ENCODE measurements around the gene PDPN.

PDPN gene

DNA sequence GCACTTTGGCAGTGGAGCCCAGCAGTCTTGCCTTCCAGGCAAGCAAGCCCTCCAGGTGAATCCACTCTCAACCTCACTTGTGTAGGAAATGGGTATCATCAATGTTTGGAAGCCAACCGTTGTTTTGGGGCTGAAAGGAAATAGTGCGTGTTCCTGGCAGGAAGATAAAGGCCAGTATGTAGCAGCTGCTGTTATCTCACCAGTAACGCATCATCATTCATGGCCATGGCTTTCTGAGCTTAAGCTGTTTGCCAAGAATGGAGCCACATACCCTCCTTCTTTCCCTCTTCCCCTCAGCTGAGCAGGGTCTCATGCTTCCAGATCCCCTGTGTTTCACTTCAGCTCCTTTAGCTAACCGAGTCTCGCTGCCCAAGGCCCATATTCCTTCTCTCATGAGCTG, 2.2 kb upstream of the PDPN start:
- DNase-seq = no peak

DNA sequence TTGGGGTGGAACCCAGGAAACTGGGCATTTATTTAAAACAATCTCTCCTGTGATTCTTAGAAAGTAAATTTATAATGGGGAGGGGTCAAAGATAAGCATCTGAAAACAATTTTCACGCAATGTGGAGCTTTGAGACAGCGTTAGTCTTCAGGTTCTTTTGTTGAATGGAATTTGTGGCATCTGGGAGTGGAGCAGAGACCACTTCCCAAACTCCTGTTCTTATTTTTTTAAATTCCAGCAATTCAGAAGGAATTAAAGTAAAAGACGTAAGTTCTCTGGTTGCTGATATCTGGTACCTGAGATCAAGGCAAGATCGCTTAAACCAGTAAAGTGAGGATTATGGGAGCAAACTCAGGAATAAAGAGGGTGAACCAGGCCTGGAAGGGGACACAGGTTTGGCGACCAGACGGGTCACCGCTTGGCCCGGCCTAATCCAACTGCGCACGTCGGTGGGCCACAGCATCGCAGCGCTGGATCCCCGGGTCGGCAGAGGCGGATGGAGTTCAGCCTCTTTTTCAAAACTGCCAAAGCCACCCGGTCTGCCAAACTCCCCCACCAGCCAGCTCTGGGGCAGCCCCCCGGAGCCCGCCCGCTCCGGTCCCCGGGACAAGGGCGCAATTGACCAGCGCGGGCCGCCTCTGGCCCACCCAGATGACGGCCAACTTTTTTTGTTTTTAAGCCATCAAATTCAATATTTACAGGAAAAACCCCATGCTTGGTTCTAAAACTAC, 754 bp upstream of the PDPN start:
- no peak for DNase-seq

DNA sequence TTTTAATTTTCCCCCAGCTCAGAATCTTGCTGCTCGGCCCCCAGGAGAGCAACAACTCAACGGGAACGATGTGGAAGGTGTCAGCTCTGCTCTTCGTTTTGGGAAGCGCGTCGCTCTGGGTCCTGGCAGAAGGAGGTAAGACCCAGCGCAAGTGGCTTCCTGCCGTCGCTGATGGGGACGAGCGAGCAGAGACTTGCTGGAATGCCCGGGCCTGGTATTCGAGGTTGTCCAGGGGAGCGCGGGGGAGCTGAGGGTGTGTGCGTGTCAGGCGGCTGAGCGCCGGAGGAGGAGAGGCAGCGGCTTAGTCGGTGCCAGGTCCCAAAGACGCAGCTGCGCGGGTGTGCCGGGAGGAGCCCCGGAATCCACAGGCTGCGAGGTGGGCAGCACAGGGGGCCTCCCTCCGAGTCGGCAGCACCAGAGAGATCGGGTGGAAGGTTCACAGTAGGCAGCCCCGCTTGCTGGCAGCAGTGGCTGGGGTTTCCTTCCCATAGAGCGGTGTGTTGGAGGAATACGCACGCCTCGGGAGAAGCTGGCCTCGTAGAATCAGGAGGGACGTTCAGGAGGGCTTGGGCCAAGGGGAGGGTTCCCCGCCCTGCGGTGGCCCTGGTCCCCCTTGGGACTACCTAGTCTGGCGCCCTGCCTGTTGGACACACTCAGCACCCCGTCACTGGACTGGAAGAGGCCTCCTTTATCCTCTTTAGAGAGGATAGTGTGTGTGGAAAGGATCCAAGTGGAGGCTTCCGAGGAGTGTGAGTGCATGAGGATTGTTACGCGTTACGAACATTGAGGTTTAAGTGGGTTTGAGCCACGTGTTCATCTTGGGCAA, 547 bp downstream of the PDPN start:
- no peak for DNase-seq

DNA sequence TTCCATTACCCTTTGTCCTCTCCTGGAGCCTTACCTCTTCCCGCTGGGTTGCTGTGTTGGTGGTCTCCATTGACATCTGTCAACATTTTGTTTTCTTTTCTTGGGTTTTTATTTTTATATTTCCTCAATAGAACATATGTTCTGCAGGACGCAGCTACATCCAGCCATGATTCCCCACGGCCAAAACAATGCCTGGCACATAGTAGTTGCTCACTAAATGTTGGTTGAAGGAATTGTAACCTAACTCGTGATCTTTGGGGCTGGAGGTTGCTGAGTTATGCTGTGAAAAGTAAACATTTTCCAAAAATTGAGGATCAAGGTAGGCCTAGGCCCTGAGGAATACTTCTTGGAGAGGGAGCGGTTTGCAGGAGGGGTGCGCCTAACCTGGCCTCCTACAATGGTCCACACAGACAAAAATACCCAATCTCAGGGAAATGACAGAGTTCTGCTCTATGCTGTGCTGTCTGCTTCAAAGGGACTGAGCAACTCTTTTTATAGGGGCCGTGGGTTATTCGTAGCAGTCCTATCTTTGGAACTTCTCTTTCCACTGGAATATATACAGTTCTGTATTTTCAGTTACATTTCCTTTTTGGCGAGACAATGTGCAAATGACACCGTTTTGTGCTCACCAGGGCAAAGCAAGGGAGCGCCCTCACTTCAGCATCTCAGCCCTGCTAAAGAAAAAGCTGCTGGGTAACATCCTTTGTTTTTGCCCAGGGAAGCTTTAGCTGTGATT, 1.4 kb downstream of the PDPN start:
- DNase-seq = no peak

DNA sequence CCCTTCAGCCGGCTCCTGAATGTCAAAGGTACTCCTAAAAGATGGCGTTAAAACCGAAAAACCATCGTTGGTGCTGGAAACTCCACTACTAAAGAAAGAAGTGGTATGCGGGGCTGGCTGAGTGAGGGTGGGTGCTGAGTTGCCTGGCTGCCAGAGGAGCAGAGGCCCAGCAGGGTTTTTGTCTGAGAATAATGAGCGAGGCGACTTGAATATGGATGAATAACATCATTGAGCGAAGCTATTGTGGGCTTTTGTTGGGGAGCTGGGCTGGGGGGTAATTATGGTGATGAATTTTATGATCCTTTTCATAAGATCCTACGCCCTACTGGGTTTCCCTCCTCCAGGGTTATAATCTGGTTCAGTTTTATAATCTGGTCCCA, 2.0 kb downstream of the PDPN start:
- no peak for DNase-seq

DNA sequence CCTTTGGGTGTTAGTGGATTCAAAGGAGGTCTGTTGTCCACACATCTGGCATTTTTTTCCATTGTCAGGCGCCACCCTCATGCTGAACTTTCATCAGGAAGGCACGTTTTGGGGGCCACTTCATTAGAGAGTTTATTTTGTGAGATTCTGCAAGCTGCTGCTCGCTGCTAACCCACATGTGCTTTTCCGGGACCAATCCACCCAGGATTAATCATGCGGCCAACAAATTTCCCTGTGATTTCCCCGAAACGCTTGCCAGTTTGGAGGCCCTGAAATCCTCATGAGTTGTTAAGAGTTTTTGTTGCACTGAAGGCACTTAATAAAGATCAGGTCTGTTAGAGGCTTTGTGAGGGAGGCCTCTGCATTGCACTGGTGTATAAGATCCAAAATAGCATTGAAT, 2.4 kb downstream of the PDPN start:
- no peak for DNase-seq

DNA sequence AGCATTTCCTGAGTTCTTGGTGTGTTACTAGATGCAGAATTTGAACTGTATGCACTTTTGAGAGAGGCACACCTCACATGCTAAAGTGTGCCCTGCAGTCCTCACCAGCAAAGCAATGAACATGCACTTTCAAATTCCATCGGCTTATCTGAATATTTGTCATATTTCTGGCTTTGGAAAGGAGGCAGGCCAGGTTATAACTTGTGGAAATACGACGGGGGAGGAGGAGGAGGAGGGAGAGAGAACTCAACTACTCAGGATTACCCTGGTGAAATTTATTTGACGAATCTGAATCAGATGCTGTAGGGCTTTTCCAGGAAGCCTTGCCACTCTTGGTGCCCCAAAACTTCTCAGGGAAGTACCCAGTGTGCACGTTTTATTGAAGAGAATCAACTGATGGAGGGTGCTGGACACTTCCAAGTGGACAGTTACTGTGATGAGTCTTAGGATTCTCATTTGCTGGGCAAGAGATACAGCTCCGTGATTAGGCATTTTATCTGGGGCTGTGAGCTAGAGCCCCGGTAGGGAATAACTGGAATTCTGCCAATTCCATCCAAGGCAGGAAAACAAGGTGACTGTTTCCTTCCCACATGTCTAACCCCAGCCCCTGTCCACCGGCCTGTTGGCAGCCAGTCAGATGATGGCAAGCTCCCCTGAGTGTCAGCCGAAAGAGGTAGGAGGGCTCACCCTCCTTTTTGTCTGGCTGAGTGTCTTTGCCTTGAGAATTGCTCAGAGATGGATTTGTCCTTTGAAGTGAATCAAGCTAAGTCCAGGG, 3.8 kb downstream of the PDPN start:
- DNase-seq = no peak

DNA sequence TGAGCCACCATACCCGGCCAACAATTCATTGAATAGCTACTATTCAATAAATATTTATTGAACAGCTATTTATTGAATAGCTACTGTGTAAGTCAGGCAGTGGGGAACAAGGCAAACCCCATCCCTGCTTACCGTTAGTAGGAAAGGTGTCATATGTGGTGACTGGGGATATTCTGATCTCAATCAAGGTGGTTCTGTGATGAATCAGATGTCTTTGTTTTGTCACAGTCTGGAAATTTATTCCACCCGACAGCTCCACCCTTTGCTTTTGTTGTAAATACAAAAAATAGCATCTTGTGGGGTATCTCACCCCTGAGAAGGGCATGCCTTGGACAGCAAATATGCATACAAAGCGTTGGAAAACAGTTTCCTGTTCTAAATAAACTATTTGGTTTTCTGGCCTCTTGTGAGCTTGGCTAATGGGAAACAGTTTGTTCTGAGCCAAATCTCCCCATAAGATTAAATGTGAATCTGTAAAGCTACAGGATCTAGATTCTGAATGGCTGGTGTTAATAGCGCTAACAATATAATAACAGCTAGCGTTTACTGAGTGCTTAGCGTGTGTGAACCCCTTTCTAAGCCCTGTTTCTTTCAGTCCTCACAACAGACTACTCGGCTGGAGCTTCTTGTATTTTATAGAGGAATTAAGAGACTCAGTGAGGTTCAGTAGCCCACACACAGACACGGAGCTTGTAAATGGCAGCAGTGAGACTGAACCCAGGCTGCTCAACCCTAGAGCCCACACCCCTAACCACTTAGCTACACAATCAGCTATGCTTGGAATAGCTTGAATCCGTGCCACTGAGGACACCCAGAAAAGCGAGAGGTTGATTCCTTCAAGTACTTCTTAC, 5.5 kb downstream of the PDPN start:
- no peak for DNase-seq

DNA sequence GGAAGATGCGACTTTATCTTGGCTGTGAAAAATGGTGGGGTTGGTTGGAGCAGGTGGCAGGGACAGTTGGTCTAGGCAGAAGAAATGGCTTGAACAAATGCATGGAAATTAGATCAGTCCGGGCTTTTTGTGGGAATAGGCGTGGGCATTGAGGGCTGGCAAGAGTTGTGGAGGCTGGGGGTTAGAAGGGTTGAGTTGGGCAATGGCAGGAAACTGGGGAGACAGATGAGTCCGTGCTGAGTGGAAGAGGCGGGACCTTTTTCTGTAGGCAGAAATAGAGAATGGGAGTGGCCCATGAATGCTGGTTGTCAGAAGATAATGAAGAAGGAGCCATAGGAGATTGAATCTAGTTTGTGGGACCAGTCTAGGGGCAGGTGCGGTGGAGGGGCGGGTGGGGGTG, 6.9 kb downstream of the PDPN start:
- no peak for DNase-seq

DNA sequence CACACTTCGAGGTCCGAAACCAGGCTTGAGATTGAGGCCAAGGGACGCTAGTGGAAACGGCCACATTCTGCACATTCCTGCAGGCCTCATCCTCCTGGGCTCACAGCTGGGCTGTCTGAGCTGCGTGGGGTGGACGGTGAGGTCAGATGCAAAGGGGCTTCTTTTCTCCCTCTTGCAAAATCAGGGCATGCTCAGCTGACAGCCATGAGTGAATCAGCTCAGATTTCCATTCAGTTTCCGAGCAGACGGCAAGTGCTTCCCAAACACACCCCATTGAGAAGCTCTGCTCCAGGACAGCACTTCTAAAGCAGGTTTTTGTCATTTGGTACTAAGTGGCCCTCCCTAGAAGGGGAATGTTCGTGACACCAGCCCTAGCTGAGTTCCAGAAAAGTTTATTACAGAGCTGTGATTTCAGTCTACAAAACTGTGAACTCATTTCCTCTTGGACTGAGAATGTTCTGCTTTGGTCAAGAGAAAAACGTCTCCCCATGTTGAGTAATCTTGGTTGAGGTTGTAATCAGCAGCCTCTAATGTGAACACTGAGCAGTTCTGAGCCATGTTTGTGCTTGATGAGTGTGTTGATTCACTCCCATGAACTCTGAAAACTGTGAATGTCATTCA, 10.0 kb downstream of the PDPN start:
- DNase-seq = no peak

DNA sequence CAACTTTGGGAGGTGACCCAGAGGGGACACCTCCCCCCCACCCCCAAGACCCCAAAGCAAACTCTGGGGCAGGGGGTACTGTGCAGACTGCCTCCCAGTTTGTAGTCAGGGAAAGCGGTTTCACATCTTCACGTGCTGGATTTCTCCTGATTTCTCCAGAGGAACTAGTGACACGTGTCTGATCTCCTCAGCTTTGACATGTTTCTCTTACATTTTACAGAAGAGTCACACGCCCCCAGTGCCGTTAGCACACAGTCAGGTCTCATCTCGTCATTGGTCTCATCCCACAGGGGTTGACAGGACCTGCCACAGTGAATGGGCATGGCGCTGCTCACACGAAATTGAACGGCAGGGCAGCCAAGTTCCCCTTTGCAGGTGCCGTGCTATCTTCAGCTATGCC, 11.8 kb downstream of the PDPN start:
- peak; percentile 28 for DNase-seq

DNA sequence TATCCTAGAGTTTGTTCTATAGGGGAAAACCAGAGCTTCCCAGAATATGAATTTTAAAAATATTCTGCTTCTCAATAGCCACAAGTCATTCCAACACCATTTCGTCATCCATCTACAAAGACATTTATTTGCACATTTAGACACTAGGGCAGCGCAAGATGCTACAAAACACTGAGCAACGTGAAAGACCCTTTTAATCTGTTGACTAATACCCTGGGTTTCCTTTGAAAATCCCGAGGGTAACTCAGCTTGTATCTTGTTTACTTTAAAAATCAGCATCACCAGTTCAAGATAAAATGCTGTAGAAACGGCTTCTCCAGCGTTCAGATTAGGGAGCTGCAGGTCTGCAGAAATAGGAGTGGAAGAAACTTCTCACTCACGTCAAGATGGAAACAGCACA, 13.5 kb downstream of the PDPN start:
- DNase-seq = no peak

DNA sequence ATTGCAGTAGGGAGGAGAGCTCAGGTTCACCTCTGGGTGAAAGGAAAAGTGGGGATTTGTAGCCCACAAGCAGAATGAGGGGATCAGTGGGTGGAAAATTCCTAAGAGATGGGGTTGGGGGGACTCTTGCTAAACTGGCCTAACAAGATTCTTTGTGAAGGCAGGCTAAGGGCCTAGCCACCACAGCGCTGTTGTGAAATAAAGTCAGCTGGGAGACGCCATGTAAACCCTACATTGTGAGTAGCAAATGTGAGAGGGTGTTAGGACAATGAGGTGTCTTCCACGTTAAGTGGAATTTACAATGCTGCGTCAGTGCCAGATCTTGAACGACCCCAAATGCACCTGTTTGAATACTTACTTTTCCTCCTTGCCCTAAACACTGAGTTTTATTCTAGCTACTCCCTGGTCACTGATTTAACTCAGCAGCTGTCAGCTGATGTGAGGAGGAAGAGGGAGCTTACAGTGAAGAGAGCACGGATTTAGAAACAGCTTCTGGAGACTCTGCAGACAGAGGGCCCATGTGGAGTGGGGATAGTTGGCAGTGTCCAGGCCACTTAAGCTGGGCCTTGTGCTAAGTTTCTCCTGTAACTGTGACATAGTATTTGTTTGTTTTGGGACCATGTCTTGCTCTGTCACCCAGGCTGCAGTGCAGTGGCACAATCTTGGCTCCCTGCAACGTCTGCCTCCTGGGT, 17.3 kb downstream of the PDPN start:
- no peak for DNase-seq

DNA sequence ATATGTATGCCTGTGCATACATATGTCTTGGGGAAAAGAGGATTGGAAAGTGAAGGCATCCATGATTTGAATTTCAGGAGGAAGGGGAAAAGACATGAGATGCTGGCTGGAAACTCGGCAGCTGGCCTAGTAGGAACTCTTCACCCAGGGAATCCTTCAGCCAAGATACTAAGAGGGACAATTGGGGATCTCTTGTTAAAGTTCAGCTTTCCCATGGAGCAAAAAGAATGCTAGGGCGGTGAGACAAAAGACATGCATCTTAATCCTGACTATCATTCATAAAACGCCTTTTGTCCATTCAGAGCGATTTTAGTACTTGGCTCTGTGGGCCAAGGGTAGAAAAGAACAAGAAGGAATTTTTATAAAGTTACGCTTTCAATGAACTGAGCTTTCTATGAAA, 20.5 kb downstream of the PDPN start:
- no peak for DNase-seq

DNA sequence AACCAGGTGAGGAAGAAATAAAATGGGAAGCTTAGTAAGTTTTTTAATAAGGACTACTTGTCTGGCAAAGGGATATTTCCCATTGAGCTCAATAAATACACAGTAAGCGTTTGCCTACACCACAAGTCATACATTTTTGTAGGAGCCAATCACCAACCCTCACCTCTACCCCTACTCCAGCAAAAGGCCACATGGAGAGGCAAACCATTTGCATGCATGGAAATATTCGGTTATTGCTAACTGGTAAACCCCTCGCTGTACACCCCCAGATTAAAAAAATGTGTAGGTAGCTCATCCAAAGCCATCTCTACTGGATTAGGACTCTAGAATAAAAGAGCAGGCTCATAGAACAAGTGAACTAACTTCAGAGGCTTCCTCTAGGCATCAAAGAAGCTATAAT, 21.1 kb downstream of the PDPN start:
- DNase-seq = no peak

DNA sequence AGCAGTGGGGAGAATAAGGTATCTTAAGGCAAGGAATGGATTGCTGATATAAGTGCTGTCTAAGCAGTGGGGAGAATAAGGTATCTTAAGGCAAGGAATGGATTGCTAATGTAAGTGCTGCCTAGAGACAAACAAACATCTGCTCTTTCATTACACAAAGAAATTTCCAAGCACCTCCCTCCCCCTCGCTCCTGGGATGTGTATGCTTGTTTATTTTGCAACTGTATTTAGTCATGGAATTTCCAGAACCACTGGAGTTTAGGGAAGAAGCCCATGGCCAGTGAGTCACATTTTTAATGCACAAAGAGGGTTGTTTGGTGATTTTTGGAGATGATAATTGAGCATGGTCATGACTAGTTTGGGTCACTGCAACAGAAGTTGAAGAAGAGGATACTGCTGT, 21.5 kb downstream of the PDPN start:
- no peak for DNase-seq

DNA sequence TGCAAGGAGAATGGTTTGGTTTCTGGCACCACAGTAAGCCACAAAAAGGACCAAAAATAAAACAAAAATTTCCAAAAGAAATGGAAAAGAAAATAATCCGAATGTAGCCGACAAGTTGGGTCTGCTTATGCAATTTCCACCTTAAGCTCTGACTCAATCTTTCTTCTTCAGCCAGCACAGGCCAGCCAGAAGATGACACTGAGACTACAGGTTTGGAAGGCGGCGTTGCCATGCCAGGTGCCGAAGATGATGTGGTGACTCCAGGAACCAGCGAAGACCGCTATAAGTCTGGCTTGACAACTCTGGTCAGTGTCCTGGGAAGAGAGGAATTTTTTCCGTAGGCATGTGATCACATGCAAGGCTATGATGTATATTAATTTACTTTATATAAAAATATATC, 23.4 kb downstream of the PDPN start:
- no peak for DNase-seq

DNA sequence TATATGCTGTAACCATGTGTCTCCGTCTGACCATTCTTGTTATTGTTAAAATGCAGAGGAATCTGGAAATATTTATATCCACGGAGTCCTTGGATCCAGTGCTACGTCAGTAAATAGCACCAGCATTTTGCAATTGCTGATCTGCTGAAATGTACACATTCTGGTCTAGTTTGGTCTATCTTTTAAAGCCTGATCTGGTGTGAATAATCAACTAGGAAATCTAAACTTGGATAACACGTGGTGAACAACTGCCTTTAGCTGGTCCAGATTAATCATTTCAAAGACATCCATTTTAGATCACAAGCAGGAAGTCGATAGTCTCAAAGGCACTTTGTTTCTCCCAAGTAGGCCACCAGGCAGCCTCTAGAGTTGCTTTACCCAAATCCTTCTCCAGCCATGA, 32.6 kb downstream of the PDPN start:
- DNase-seq = no peak

DNA sequence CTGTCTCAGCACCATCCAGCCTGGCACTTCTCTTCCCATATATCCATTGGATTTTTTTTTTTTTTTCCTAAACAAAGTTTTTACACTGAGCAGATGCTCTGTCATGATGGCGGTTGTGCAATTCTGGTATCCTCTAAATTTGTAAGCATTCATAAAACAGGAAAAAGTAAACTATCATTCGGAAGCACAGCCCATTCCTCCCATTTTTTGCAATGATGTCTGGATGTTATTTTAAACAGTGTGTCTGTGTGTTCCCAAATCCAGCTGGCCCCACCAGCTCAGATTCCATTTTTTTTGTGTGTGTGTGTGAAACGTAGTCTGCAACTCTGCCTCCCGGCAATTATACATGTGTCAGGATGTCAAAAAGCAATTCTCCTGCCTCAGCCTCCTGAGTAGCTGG, 33.5 kb downstream of the PDPN start:
- DNase-seq = no peak

DNA sequence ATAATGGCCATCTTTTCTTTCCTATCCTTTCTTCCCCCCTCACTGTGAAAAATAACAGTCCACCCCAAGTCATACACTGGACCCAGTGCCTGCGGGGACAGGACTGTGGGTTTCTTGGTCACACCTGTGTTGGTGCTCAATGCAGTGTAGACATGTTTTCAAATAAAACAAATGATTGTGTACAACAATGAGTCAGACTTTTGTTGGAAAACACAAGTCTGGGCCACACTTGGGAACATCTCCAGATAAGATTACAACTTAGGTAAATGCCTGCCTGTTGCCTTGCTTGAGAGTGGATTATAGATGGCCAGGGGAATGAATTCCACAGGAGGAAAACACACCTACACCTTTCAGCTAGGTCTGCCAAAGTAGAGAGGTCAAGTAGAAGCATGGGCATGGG, 34.1 kb downstream of the PDPN start:
- DNase-seq = no peak

DNA sequence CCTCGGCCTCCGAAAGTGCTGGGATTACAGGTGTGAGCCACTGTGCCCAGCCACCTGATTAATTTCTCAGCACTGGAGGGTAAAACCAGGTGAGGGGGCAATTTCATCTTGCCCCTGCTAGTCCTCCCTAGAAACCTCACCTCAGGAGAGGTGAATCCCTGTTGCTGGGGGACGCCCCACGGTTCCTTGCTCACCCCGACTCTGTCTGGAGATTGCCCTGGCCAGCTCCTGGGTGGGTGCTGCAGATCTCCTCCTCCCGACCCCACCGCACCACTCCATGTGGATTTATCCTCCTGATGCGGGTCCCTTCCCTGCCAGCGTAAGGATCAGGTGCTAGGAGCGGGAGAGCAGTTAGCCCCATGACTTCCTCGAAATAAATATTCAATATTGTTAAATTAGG, 34.9 kb downstream of the PDPN start:
- no peak for DNase-seq

All from RPMI8226 (cell line).